DND-41 (cell line): Measurements from ENCODE around the gene RAI14.

Experiments used
- ATAC-seq: fragments of 200-7000 bp; cut with Tn5 transposase; 3 replicates; pipeline ENCODE4 v1.9.1; 2021; ENCODE audit warnings: low read depth; ENCODE audit not compliant: insufficient read depth
- DNase-seq: peaks from one replicate; pipeline ENCODE4 v3.0.0-alpha.2; 2020
- H2AFZ ChIP-seq: 2 replicates; pipeline ENCODE4 v1.6.0; 2012; ENCODE audit warnings: low read depth, low read length
- H3K27ac ChIP-seq: 2 replicates; pipeline ENCODE4 v1.5.1; 2012; ENCODE audit warnings: low read length, inconsistent platforms
- H3K27me3 ChIP-seq: fragments of 200-600 bp; sonication (generic); 2 replicates; pipeline ENCODE4 v1.6.0; 2012; ENCODE audit warnings: low read length, mild to moderate bottlenecking, inconsistent platforms; ENCODE audit not compliant: insufficient read depth, poor library complexity
- H3K36me3 ChIP-seq: 2 replicates; pipeline ENCODE4 v1.5.1; 2012; ENCODE audit warnings: low read length, inconsistent platforms; ENCODE audit not compliant: insufficient read depth
- H3K4me1 ChIP-seq: 2 replicates; pipeline ENCODE4 v1.5.1; 2012; ENCODE audit warnings: mild to moderate bottlenecking, low read length; ENCODE audit not compliant: insufficient read depth
- H3K4me2 ChIP-seq: 2 replicates; pipeline ENCODE4 v1.6.0; 2012; ENCODE audit warnings: mild to moderate bottlenecking, moderate library complexity, low read length, inconsistent platforms; ENCODE audit not compliant: insufficient read depth
- H3K4me3 ChIP-seq, 2 experiments: fragments of 200-600 bp in 1 of 2; shearing (Covaris generic) in 1 of 2; 2 replicates each; pipeline ENCODE4 v1.5.1; 2012 to 2016; ENCODE audit warnings: inconsistent platforms in 2 of 2, low read length in 2 of 2, mild to moderate bottlenecking in 2 of 2, low read depth in 1 of 2, moderate library complexity in 1 of 2
- H3K79me2 ChIP-seq: 2 replicates; pipeline ENCODE4 v1.6.0; 2012; ENCODE audit warnings: low read length, inconsistent platforms; ENCODE audit not compliant: insufficient read depth
- H3K9ac ChIP-seq: 2 replicates; pipeline ENCODE4 v1.6.0; 2012; ENCODE audit warnings: low read depth, mild to moderate bottlenecking, inconsistent platforms, low read length, moderate library complexity
- H3K9me3 ChIP-seq: 2 replicates; pipeline ENCODE4 v1.5.1; 2012; ENCODE audit warnings: low read length, moderate library complexity, mild to moderate bottlenecking, inconsistent platforms; ENCODE audit not compliant: insufficient read depth, severe bottlenecking
- H4K20me1 ChIP-seq: 2 replicates; pipeline ENCODE4 v1.6.0; 2012; ENCODE audit warnings: low read length; ENCODE audit not compliant: insufficient read depth
- CTCF ChIP-seq: IDR thresholded peaks from 2 replicates; pipeline ENCODE4 v1.5.1; 2012; ENCODE audit warnings: borderline replicate concordance, low read length, moderate library complexity, mild to moderate bottlenecking; ENCODE audit not compliant: poor library complexity, severe bottlenecking; ENCODE audit errors: extremely low read depth
- EZH2 ChIP-seq: IDR thresholded peaks from 3 replicates; pipeline ENCODE4 v1.6.1; 2012; ENCODE audit warnings: borderline replicate concordance, low read depth, mild to moderate bottlenecking, moderate library complexity, low read length, inconsistent platforms; ENCODE audit not compliant: severe bottlenecking

The RAI14 gene

DNA sequence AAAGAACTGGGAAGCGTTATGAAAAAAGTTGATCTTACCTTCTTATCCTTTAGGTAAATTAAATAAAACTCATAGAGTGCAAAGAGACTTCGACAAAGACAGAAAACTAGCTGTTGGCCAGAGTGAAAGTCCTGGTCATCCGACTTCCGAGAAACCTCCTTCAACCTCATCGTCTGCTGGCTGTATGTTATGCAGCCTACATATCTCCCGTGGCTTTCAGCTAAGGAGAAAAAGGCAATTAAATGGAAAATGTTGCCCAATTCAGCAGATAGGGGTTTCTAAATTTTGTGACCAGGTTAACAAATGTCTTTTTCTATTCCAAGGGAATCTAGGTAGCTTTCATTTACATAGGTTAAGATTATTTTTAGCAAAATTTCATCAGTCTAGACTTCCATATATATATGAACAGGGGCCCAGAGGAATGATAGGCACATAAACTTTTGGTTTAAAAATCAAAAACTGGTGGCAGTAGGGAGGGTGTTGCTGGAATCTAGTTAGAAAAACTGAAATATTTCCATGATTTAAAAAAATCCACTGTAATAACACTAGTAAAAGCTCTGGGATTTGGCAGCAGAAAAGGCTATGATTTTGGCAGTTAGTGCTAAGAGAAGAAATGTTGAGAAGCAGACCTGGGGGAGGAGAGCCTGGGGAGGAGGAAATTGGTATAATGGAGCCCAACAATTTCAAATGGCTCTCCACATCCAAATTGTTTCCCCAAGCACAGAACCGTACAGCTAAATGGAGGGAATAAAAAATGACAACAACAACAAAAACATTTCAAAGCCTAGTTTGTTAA, 32.1 kb downstream of the RAI14 start:
- Histone ChIP-seq H3K4me2 (no peak overlapping the region), H4K20me1 (no peaks in the 10 kb centered on the region), H3K79me2 (no peaks in the 10 kb centered on the region), H3K27me3 (peaks cover 6% of the 10 kb centered on the region), H3K9me3 (no peaks in the 10 kb centered on the region), H3K27ac (no peak overlapping the region), H3K9ac (no peak overlapping the region), H3K4me3 (no peak overlapping the region), H3K36me3 (no peaks in the 10 kb centered on the region), H3K4me1 (no peaks in the 10 kb centered on the region), H2AFZ (no peak overlapping the region)
- ATAC-seq = no peak
- DNase-seq = no peak
- TF ChIP-seq EZH2 (no peak), CTCF (no peak)

- H3K4me2 ChIP-seq = no peak overlapping the region
- TF ChIP-seq CTCF = no peak
- no peak for TF ChIP-seq EZH2
- DNase-seq (no peak), ATAC-seq (no peak)
- no peak overlapping the region for H3K27ac ChIP-seq
- H3K4me1 ChIP-seq = no peaks in the 10 kb centered on the region
- no peaks in the 10 kb centered on the region for H3K36me3 ChIP-seq
- H3K9me3 ChIP-seq = no peaks in the 10 kb centered on the region
- peaks cover 9% of the 10 kb centered on the region for H3K27me3 ChIP-seq
- H4K20me1 ChIP-seq = no peaks in the 10 kb centered on the region
- no peak overlapping the region for H3K9ac ChIP-seq
- no peak overlapping the region for H2AFZ ChIP-seq
- H3K79me2 ChIP-seq = no peaks in the 10 kb centered on the region
- H3K4me3 ChIP-seq = no peak overlapping the region
Measured at GRCh38 chr5:34690301-34690700, 34.2 kb downstream of the RAI14 start.

- no peak overlapping the region for H3K4me2 ChIP-seq
- no peaks in the 10 kb centered on the region for H3K79me2 ChIP-seq
- H4K20me1 ChIP-seq = no peaks in the 10 kb centered on the region
- TF ChIP-seq CTCF = no peak
- TF ChIP-seq EZH2 = no peak
- H3K9ac ChIP-seq = no peak overlapping the region
- ATAC-seq (no peak), DNase-seq (no peak)
- H3K9me3 ChIP-seq = no peaks in the 10 kb centered on the region
- H3K4me1 ChIP-seq = no peaks in the 10 kb centered on the region
- no peak overlapping the region for H2AFZ ChIP-seq
- H3K4me3 ChIP-seq = no peak overlapping the region
- peaks cover 9% of the 10 kb centered on the region for H3K27me3 ChIP-seq
- H3K36me3 ChIP-seq = no peaks in the 10 kb centered on the region
- H3K27ac ChIP-seq = no peak overlapping the region
Measured at GRCh38 chr5:34690898-34691297, 34.8 kb downstream of the RAI14 start.
